Spleen (tissue), 13 donors: ENCODE results near the gene GNRH2. TPM values are rescaled to one million over a fixed set of nuclear protein-coding genes. Genes with fewer than 3 reads are reported as not detected.
A peak's percentile ranks its signal among the peaks of the same experiment; 100 is the strongest.

Source experiments
- DNase-seq: peaks from one replicate; pipeline ENCODE4 v3.0.0-alpha.2; 2020
- H3K27ac ChIP-seq, 8 donors: fragments of 200-600 bp; sonication (generic) in 7 of 8; 1 replicate in 4 of 8; 2 replicates in 4 of 8; pipeline versions ENCODE4 v1.5.0 to v1.8.0; 2016 to 2021; ENCODE audit warnings: inconsistent platforms in 4 of 8, mild to moderate bottlenecking in 4 of 8, moderate library complexity in 1 of 8
- H3K27me3 ChIP-seq, 7 donors: fragments of 200-600 bp; sonication (generic) in 6 of 7; replicated peaks in 1 of 7; 1 replicate in 4 of 7; 2 replicates in 3 of 7; pipeline versions ENCODE4 v1.5.0 to v1.8.0; 2016 to 2021; ENCODE audit warnings: inconsistent platforms in 3 of 7, mild to moderate bottlenecking in 1 of 7
- H3K36me3 ChIP-seq, 6 donors: fragments of 200-600 bp; sonication (generic) in 5 of 6; 1 replicate in 4 of 6; 2 replicates in 2 of 6; pipeline versions ENCODE4 v1.5.0 to v1.8.0; 2016 to 2021; ENCODE audit warnings: inconsistent platforms in 2 of 6
- H3K4me1 ChIP-seq, 6 donors: fragments of 200-600 bp; sonication (generic) in 5 of 6; 1 replicate in 3 of 6; 2 replicates in 3 of 6; pipeline versions ENCODE4 v1.5.0 to v1.8.0; 2016 to 2021; ENCODE audit warnings: inconsistent platforms in 3 of 6
- H3K4me3 ChIP-seq, 8 donors: fragments of 200-600 bp; sonication (generic) in 7 of 8; 1 replicate in 4 of 8; 2 replicates in 4 of 8; pipeline versions ENCODE4 v1.5.0 to v1.8.0; 2016 to 2021; ENCODE audit warnings: inconsistent platforms in 4 of 8, mild to moderate bottlenecking in 4 of 8, moderate library complexity in 2 of 8
- H3K9me3 ChIP-seq, 8 donors: fragments of 200-600 bp; sonication (generic) in 7 of 8; 1 replicate in 4 of 8; 2 replicates in 4 of 8; pipeline versions ENCODE4 v1.5.0 to v1.8.0; 2016 to 2021; ENCODE audit warnings: inconsistent platforms in 4 of 8
- POLR2A ChIP-seq, 3 donors: fragments of 450-650 bp; IDR thresholded peaks; one replicate each; pipeline ENCODE4 v1.5.1; 2017; ENCODE audit warnings: antibody characterized with exemption in 3 of 3, mild to moderate bottlenecking in 1 of 3
- POLR2AphosphoS5 ChIP-seq, 3 donors: sonication (generic); formaldehyde crosslinking; IDR thresholded peaks; one replicate each; pipeline ENCODE4 v1.5.1; 2017; ENCODE audit warnings: antibody characterized with exemption in 3 of 3
- WGBS, 5 donors: extraction: QIAGEN DNeasy Blood & Tissue Kit in 3 of 5; methylation state at CpG; one replicate each; pipeline versions ENCODE4 v1.1.5 to v1.1.7; 2013 to 2018; 5-methylcytosine and 5-hydroxymethylcytosine counted together
- intact Hi-C: fragments of 100-400 bp; cut with DNase I; formaldehyde crosslinking; loops from one replicate; pipeline ENCODE4 v1.15.0; 2023; ENCODE audit warnings: low total_unique reads
- long read RNA-seq, 2 donors: transcript quantifications; one replicate each; lab custom pipeline, GENCODE V29; 2026
- polyA plus RNA-seq, 3 donors: library from polyadenylated mRNA; stranded (reverse); fragments of 200-250 nt; gene quantifications; one replicate each; pipeline ENCODE4 v1.2.1, GENCODE V29; 2013
- total RNA-seq, 7 donors: library from RNA; depleted of rRNA in 3 of 7; stranded (reverse); fragments of >200 nt in 3 of 7; fragmentation: NEBNext Ultra II Directional in 4 of 7; extraction: Animal tissue kit (Norgen Biotek cat#: 25700) in 4 of 7; gene quantifications; one replicate each; pipeline versions ENCODE4 v1.1.0 to v1.2.1, GENCODE V29; 2016 to 2021
- TF ChIP-seq, protein P1 (sequence below), 11 experiments: fragments of 200-600 bp in 7 of 11; fragments of 450-650 bp in 4 of 11; sonication (generic) in 4 of 11; IDR thresholded peaks in 8 of 11; conservative IDR thresholded peaks in 3 of 11; 1 replicate in 7 of 11; 2 replicates in 4 of 11; pipeline versions ENCODE4 v1.4.0 to v1.8.0; 2016 to 2021; ENCODE audit warnings: antibody characterized with exemption in 11 of 11, inconsistent platforms in 4 of 11, mild to moderate bottlenecking in 1 of 11
- donor health status: healthy with polysubstance abuse.
- donor health status: DM: no; HTN: no; CAD: no; lungs with moderate emphysema.
- donor health status: DM: no; HTN: no; CAD: no.
- donor health status: Bipolar disorder and iron deficiency.
- donor health status: healthy.
- donor health status: DM: no; HTN: no; CAD: no.
- donor health status: DM: yes; HTN: yes; CAD: no.

Gene GNRH2
- 1 to 10 TPM in 2 of 7 donors, under 1 TPM in 2, not detected in 3; 0.70 to 1.7 (median 1.0) TPM for total RNA-seq
- not detected for polyA plus RNA-seq
- long read RNA-seq, donor 1, result 0 reads
- long read RNA-seq, donor 2, result 0 reads

DNA sequence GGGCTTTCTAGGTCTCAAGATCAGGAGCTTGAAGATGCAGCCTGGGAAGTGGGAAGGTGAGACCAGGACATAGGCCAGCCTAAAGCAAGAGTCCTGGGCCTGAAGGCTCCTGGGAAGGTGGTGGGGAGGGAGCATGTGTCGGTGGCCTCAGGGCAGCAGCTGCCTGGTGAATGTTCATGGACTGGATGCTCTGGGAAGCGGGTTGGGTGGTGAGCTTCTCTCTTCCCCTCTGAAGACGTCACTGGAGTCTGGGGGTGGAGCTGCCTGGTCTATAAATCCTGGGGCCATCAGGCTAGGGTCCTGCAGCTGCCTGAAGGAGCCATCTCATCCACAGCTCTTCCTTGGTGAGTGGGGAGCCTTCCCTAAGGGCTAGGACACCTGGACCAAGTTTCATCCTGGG lies at the start of gene GNRH2:
Gene GNRH2, plus strand, starts transcription at position 301 of the 400 bp plus-strand sequence. CDS start 793 bp downstream, outside the sequence.
- 76 to 89% (median 83%) methylated on average over 2 to 3 of the region's 3 CpGs for WGBS, 5 donors
- no peak for DNase-seq
- Histone ChIP-seq H3K9me3 (no peaks in the 10 kb centered on the region), H3K4me3 (no peak within 1 kb of the TSS), H3K4me1 (peaks cover 7 to 33% (median 25%) of the 10 kb centered on the region in 6 donors), H3K27me3 (no peaks in the 10 kb centered on the region), H3K27ac (peak within 1 kb of the TSS in 4 of 8 donors; percentile 16 to 97 (median 46)), H3K36me3 (peaks cover 0 to 43% (median 27%) of the 10 kb centered on the region in 6 donors)
- intact Hi-C loops, result no loop called here
- TF ChIP-seq POLR2A (IDR thresholded peaks at IDR 0.05), result no peak
- TF ChIP-seq POLR2AphosphoS5 (IDR thresholded peaks at IDR 0.05), result no peak
- TF ChIP-seq, protein P1, sequence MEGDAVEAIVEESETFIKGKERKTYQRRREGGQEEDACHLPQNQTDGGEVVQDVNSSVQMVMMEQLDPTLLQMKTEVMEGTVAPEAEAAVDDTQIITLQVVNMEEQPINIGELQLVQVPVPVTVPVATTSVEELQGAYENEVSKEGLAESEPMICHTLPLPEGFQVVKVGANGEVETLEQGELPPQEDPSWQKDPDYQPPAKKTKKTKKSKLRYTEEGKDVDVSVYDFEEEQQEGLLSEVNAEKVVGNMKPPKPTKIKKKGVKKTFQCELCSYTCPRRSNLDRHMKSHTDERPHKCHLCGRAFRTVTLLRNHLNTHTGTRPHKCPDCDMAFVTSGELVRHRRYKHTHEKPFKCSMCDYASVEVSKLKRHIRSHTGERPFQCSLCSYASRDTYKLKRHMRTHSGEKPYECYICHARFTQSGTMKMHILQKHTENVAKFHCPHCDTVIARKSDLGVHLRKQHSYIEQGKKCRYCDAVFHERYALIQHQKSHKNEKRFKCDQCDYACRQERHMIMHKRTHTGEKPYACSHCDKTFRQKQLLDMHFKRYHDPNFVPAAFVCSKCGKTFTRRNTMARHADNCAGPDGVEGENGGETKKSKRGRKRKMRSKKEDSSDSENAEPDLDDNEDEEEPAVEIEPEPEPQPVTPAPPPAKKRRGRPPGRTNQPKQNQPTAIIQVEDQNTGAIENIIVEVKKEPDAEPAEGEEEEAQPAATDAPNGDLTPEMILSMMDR (IDR thresholded peaks at IDR 0.05 in 8 of 11, conservative IDR thresholded peaks at IDR 0.05 in 3 of 11), result no peak

DNA sequence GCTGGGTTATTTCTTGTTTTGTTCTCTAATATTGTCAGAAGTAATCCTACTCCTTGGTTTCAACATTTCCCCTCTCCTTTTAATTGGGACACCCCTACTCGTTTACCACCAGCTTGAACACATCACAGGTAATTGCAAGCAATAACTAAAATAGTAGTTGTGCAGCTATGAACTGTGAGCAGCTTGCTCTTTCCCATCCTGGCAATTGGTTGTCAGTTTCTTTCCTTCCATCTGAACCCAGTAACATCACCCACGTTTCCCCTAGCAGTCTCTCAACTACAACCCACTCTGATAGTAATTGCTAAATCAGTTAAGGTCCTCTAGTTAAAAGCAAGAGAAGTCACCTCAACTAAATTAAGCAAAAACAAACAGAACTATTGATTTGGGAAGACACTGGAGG lies 47.6 kb upstream of the GNRH2 start:
- H3K36me3 ChIP-seq, result peaks cover 0 to 86% (median 44%) of the 10 kb centered on the region in 6 donors
- no peaks in the 10 kb centered on the region for H3K27me3 ChIP-seq
- H3K9me3 ChIP-seq, result no peaks in the 10 kb centered on the region
- intact Hi-C loops, result loop anchor here (10.0 kb wide), 1 partner anchor 121 kb away; the partner anchor contains the start of gene PTPRA
- H3K4me3 ChIP-seq, result no peak overlapping the region
- no peak for TF ChIP-seq POLR2AphosphoS5 (IDR thresholded peaks at IDR 0.05)
- no peak for TF ChIP-seq POLR2A (IDR thresholded peaks at IDR 0.05)
- TF ChIP-seq, protein P1 (IDR thresholded peaks at IDR 0.05 in 8 of 11, conservative IDR thresholded peaks at IDR 0.05 in 3 of 11), result no peak
- no peaks in the 10 kb centered on the region for H3K4me1 ChIP-seq
- no peak overlapping the region for H3K27ac ChIP-seq
- no peak for DNase-seq
- 68 to 82% (median 80%) methylated on average over 2 of the region's 2 CpGs for WGBS, 5 donors

DNA sequence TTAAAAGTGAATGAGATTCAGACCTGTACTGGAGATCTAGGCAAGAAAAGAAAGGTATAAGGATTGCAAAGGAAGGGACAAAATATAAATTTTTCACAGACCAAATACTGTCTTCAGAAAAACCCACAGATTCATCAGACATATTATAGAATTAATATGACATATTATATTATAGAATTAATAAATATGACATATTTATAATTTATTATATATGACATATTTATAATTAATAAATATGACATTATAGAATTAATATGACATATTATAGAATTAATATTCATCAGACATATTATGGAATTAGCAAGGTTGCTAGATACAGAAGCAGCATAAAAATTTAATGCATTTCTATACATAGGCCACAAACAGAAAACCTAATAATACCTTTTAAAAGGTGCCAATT lies 44.7 kb upstream of the GNRH2 start:
- TF ChIP-seq POLR2AphosphoS5 (IDR thresholded peaks at IDR 0.05) (no peak), POLR2A (IDR thresholded peaks at IDR 0.05) (no peak)
- TF ChIP-seq, protein P1 (IDR thresholded peaks at IDR 0.05 in 8 of 11, conservative IDR thresholded peaks at IDR 0.05 in 3 of 11), result no peak
- no peak for DNase-seq
- Histone ChIP-seq H3K4me1 (no peaks in the 10 kb centered on the region), H3K4me3 (no peak overlapping the region), H3K27me3 (no peaks in the 10 kb centered on the region), H3K27ac (no peak overlapping the region), H3K9me3 (no peaks in the 10 kb centered on the region), H3K36me3 (peaks cover 0 to 72% (median 18%) of the 10 kb centered on the region in 6 donors)
- intact Hi-C loops, result loop anchor here (10.0 kb wide), 1 partner anchor 124 kb away; the partner anchor contains the start of gene PTPRA

GRCh38 chr20:3000852-3001523 lies 42.4 kb upstream of the GNRH2 start:
- H3K9me3 ChIP-seq, result no peaks in the 10 kb centered on the region
- WGBS, 5 donors, result 48 to 73% (median 58%) methylated on average over 7 of the region's 7 CpGs
- TF ChIP-seq, protein P1 (IDR thresholded peaks at IDR 0.05 in 8 of 11, conservative IDR thresholded peaks at IDR 0.05 in 3 of 11), result peak in 8 of 11 experiments; percentile 9 to 46 (median 38)
- no peak for TF ChIP-seq POLR2AphosphoS5 (IDR thresholded peaks at IDR 0.05)

More at GRCh38 chr20:3000852-3001523, 42.4 kb upstream of the GNRH2 start:
- DNase-seq, result no peak
- Histone ChIP-seq H3K4me3 (no peak overlapping the region), H3K27me3 (no peaks in the 10 kb centered on the region), H3K27ac (no peak overlapping the region), H3K36me3 (peaks cover 2 to 72% (median 21%) of the 10 kb centered on the region in 6 donors), H3K4me1 (no peaks in the 10 kb centered on the region)
- intact Hi-C loops, result no loop called here
